NOMO-1 (cell line): ENCODE results near the gene SOAT2.

Source experiments
- DNase-seq, 2 experiments: peaks; one replicate each; lab custom pipeline; 2025; ENCODE audit not compliant: unreplicated experiment in 2 of 2; lab: John Stamatoyannopoulos, UW

SOAT2 gene

GRCh38 chr12:53102883-53103807, at the start of gene SOAT2:
SOAT2 (plus strand) TSS chr12:53103486; CDS start chr12:53103578, 92 bp downstream.
- DNase-seq = no peak

GRCh38 chr12:53054112-53054878, 49.0 kb upstream of the SOAT2 start:
- DNase-seq = peak; percentile 88 to 90

- no peak for DNase-seq
These were observed 47.6 kb upstream of the SOAT2 start for GRCh38 chr12:53055471-53056266.

GRCh38 chr12:53056296-53056695, 47.0 kb upstream of the SOAT2 start:
- DNase-seq = no peak

- no peak for DNase-seq
These were observed 46.4 kb upstream of the SOAT2 start for GRCh38 chr12:53056901-53057300.

GRCh38 chr12:53057816-53058500, 45.3 kb upstream of the SOAT2 start:
- DNase-seq = no peak

GRCh38 chr12:53058674-53059433, 44.4 kb upstream of the SOAT2 start:
- no peak for DNase-seq

GRCh38 chr12:53059434-53060063, 43.7 kb upstream of the SOAT2 start:
- no peak for DNase-seq

GRCh38 chr12:53060064-53060720, 43.1 kb upstream of the SOAT2 start:
- no peak for DNase-seq

- DNase-seq = no peak
These were observed 42.5 kb upstream of the SOAT2 start for GRCh38 chr12:53060721-53061276.

- DNase-seq = no peak
These were observed 41.8 kb upstream of the SOAT2 start for GRCh38 chr12:53061404-53062010.

GRCh38 chr12:53062011-53062961, 41.0 kb upstream of the SOAT2 start:
- DNase-seq = no peak

- DNase-seq = no peak
These were observed 40.1 kb upstream of the SOAT2 start for GRCh38 chr12:53062977-53063707.

- DNase-seq = no peak
These were observed 39.3 kb upstream of the SOAT2 start for GRCh38 chr12:53063708-53064612.
